Heart left ventricle (tissue), 13 donors: ENCODE results near the gene BRMS1L.

Experiments used
- POLR2A ChIP-seq, 2 donors: fragments of 450-650 bp; IDR thresholded peaks; one replicate each; pipeline ENCODE4 v1.6.1; 2017; ENCODE audit warnings: antibody characterized with exemption in 2 of 2, mild to moderate bottlenecking in 2 of 2, moderate library complexity in 2 of 2
- TF ChIP-seq, protein P1 (sequence below), 12 donors: fragments of 200-600 bp; sonication (generic) in 4 of 12; IDR thresholded peaks; one replicate each; pipeline versions ENCODE4 v1.5.0 to v1.8.0; 2018 to 2022; ENCODE audit warnings: antibody characterized with exemption in 12 of 12, mild to moderate bottlenecking in 5 of 12
- donor health status: ischemic (EF 13 %, LVEDD 7.1; RV severe dilation, severe dysfunction).
- donor health status: DM: no; HTN: yes; CAD: no.
- donor health status: DM: no; HTN: no; CAD: no.
- donor health status: ischemic (EF 25% LVEDD 6.9; RV normal size, moderate dysfunction).
- donor health status: ischemic (EF 25% LVEDD 5.7; RV mildly dilated, moderate dysfunction).
- donor health status: ischemic (EF 35%, LVEDD 5.7; RV mildly dilated, moderate dysfunction).
- donor health status: nonischemic (EF 11% LVEDD 7.7; RV severe dilation, severe dysfunction).
- donor health status: DM: yes; HTN: yes; CAD: no.
- donor health status: PGD.
- donor health status: ischemic (EF 29% LVEDD 5.4; RV normal size, mild dysfunction).
- donor health status: nonischemic (EF 23%, LVEDD 6.1; RV moderate dilation, normal function).

- TF ChIP-seq, protein P1, sequence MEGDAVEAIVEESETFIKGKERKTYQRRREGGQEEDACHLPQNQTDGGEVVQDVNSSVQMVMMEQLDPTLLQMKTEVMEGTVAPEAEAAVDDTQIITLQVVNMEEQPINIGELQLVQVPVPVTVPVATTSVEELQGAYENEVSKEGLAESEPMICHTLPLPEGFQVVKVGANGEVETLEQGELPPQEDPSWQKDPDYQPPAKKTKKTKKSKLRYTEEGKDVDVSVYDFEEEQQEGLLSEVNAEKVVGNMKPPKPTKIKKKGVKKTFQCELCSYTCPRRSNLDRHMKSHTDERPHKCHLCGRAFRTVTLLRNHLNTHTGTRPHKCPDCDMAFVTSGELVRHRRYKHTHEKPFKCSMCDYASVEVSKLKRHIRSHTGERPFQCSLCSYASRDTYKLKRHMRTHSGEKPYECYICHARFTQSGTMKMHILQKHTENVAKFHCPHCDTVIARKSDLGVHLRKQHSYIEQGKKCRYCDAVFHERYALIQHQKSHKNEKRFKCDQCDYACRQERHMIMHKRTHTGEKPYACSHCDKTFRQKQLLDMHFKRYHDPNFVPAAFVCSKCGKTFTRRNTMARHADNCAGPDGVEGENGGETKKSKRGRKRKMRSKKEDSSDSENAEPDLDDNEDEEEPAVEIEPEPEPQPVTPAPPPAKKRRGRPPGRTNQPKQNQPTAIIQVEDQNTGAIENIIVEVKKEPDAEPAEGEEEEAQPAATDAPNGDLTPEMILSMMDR (IDR thresholded peaks at IDR 0.05): peak; percentile 24 to 69 (median 48)
- TF ChIP-seq POLR2A (IDR thresholded peaks at IDR 0.05): no peak
Measured at GRCh38 chr14:35883677-35884293, 57.6 kb downstream of the BRMS1L start.
